Liver (tissue), 9 donors: ENCODE data around the gene POLA1. TPM values are rescaled to one million over a fixed set of nuclear protein-coding genes. Genes with fewer than 3 reads are reported as not detected.

ENCODE experiments used
- DNase-seq: peaks from one replicate; pipeline ENCODE4 v3.0.0-alpha.2; 2017; ENCODE audit warnings: low spot score
- H3K27ac ChIP-seq, 2 donors: one replicate each; pipeline ENCODE4 v1.7.0; 2013; ENCODE audit warnings: inconsistent platforms in 2 of 2, low read length in 2 of 2, control low read depth in 1 of 2, low read depth in 1 of 2, mild to moderate bottlenecking in 1 of 2
- H3K27me3 ChIP-seq, 4 donors: one replicate each; pipeline versions ENCODE4 v1.6.1 to v1.7.0; 2013; ENCODE audit warnings: low read length in 3 of 4, inconsistent platforms in 1 of 4, mild to moderate bottlenecking in 1 of 4, moderate library complexity in 1 of 4; ENCODE audit not compliant: control insufficient read depth in 4 of 4, insufficient read depth in 4 of 4
- H3K36me3 ChIP-seq, 4 donors: one replicate each; pipeline versions ENCODE4 v1.6.1 to v1.7.0; 2013; ENCODE audit warnings: low read length in 3 of 4, mild to moderate bottlenecking in 3 of 4, low read depth in 1 of 4, moderate library complexity in 1 of 4; ENCODE audit not compliant: control insufficient read depth in 4 of 4, insufficient read depth in 3 of 4
- H3K4me1 ChIP-seq, 4 donors: one replicate each; pipeline versions ENCODE4 v1.6.1 to v1.7.0; 2013; ENCODE audit warnings: low read length in 3 of 4, mild to moderate bottlenecking in 3 of 4, moderate library complexity in 1 of 4; ENCODE audit not compliant: control insufficient read depth in 4 of 4, insufficient read depth in 4 of 4
- H3K4me3 ChIP-seq, 3 donors: one replicate each; pipeline versions ENCODE4 v1.6.1 to v1.7.0; 2013; ENCODE audit warnings: low read length in 3 of 3, control low read depth in 1 of 3, low read depth in 1 of 3, mild to moderate bottlenecking in 1 of 3
- H3K9ac ChIP-seq, 2 donors: one replicate each; pipeline ENCODE4 v1.7.0; 2013; ENCODE audit warnings: low read length in 2 of 2, mild to moderate bottlenecking in 2 of 2, moderate library complexity in 2 of 2, control low read depth in 1 of 2, low read depth in 1 of 2
- H3K9me3 ChIP-seq, 4 donors: one replicate each; pipeline versions ENCODE4 v1.6.1 to v1.7.0; 2013; ENCODE audit warnings: low read length in 3 of 4; ENCODE audit not compliant: control insufficient read depth in 4 of 4
- EGR1 ChIP-seq, 2 donors: IDR thresholded peaks; 2 replicates each; pipeline ENCODE4 v1.6.1; 2016 to 2018; ENCODE audit warnings: antibody characterized with exemption in 2 of 2, low read depth in 2 of 2
- FOXA1 ChIP-seq: IDR thresholded peaks from 2 replicates; pipeline ENCODE4 v1.6.1; 2016; ENCODE audit warnings: antibody characterized with exemption
- FOXA2 ChIP-seq: IDR thresholded peaks from 2 replicates; pipeline ENCODE4 v1.6.1; 2016; ENCODE audit warnings: antibody characterized with exemption
- HNF4G ChIP-seq: IDR thresholded peaks from 2 replicates; pipeline ENCODE4 v1.6.1; 2016; ENCODE audit warnings: antibody characterized with exemption
- JUND ChIP-seq, 2 donors: IDR thresholded peaks; 2 replicates each; pipeline ENCODE4 v1.6.1; 2016; ENCODE audit warnings: antibody characterized with exemption in 2 of 2
- NR2F2 ChIP-seq: IDR thresholded peaks from 2 replicates; pipeline ENCODE4 v1.6.1; 2016; ENCODE audit warnings: antibody characterized with exemption
- RAD21 ChIP-seq, 2 donors: IDR thresholded peaks; 2 replicates each; pipeline ENCODE4 v1.6.1; 2016; ENCODE audit warnings: antibody characterized with exemption in 2 of 2, mild to moderate bottlenecking in 2 of 2
- RXRA ChIP-seq, 2 donors: IDR thresholded peaks; 2 replicates each; pipeline ENCODE4 v1.6.1; 2017 to 2018; ENCODE audit warnings: antibody characterized with exemption in 2 of 2, mild to moderate bottlenecking in 1 of 2
- SP1 ChIP-seq: IDR thresholded peaks from 2 replicates; pipeline ENCODE4 v1.6.1; 2018; ENCODE audit warnings: antibody characterized with exemption, mild to moderate bottlenecking
- TAF1 ChIP-seq: conservative IDR thresholded peaks from 2 replicates; pipeline ENCODE4 v1.6.1; 2016; ENCODE audit warnings: antibody characterized with exemption, mild to moderate bottlenecking
- YY1 ChIP-seq: IDR thresholded peaks from 2 replicates; pipeline ENCODE4 v1.6.1; 2016; ENCODE audit warnings: antibody characterized with exemption, mild to moderate bottlenecking
- WGBS: extraction: QIAGEN DNeasy Blood & Tissue Kit; methylation state at CpG from one replicate; pipeline ENCODE4 v1.1.7; 2013; 5-methylcytosine and 5-hydroxymethylcytosine counted together
- polyA plus RNA-seq, 2 donors: library from polyadenylated mRNA; stranded (reverse) in 1 of 2; unstranded in 1 of 2; fragments of 200-250 nt in 1 of 2; fragments of >200 nt in 1 of 2; fragmentation: Nextera tagmentation in 1 of 2; extraction: Ambion mirVana in 1 of 2; gene quantifications; one replicate each; pipeline versions ENCODE4 v1.2.1 to v1.2.3, GENCODE V29; 2013 to 2015
- total RNA-seq, 2 donors: library from RNA; depleted of rRNA; stranded (reverse); fragments of >200 nt; gene quantifications; one replicate each; pipeline ENCODE4 v1.2.3, GENCODE V29; 2014
- TF ChIP-seq, protein P1 (sequence below): fragments of 150-350 bp; IDR thresholded peaks from 2 replicates; pipeline ENCODE4 v1.5.1; 2017; ENCODE audit warnings: improper control_type of control experiment, low read depth, low read length; ENCODE audit not compliant: missing input control
- TF ChIP-seq, protein P2 (sequence below): IDR thresholded peaks from 2 replicates; pipeline ENCODE4 v1.6.1; 2016; ENCODE audit warnings: antibody characterized with exemption
- TF ChIP-seq, protein P3 (sequence below): IDR thresholded peaks from 2 replicates; pipeline ENCODE4 v1.6.1; 2016; ENCODE audit warnings: antibody characterized with exemption
- TF ChIP-seq, protein P4 (sequence below): IDR thresholded peaks from 2 replicates; pipeline ENCODE4 v1.6.1; 2016; ENCODE audit warnings: antibody characterized with exemption
- TF ChIP-seq, protein P5 (sequence below): IDR thresholded peaks from 2 replicates; pipeline ENCODE4 v1.6.1; 2016; ENCODE audit warnings: antibody characterized with exemption, mild to moderate bottlenecking
- donor health status: healthy.
- donor health status: healthy.
- donor health status: healthy.
- donor health status: healthy.
- donor health status: healthy.

The POLA1 gene
- total and polyA plus RNA-seq, 4 donors, result 0.93 to 12.7 (median 4.3) TPM

DNA sequence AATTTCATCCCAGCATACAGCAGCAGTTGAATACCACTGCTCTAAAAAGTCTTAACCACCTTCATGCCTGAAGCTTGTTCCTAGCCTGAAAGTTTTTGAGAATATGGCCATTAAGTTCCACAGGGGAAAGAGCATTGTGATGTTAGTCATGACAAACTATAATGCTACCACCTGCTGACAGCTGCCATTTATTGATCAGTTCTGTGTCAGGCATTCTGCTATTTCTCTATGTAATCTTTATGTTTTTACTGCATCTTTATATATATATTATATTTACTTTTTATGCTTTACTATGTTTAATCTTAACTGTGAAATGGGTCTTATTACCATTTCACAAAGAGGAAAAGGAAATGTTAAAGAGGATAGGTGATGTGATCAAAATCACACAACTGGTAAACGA is 268.1 kb downstream of the POLA1 start:
- Histone ChIP-seq H3K36me3 (no peaks in the 10 kb centered on the region), H3K27me3 (no peaks in the 10 kb centered on the region), H3K9ac (no peak overlapping the region), H3K9me3 (no peaks in the 10 kb centered on the region), H3K4me1 (no peaks in the 10 kb centered on the region), H3K4me3 (no peak overlapping the region), H3K27ac (no peak overlapping the region)
- no peak for TF ChIP-seq JUND (IDR thresholded peaks at IDR 0.05)
- TF ChIP-seq, protein P1, sequence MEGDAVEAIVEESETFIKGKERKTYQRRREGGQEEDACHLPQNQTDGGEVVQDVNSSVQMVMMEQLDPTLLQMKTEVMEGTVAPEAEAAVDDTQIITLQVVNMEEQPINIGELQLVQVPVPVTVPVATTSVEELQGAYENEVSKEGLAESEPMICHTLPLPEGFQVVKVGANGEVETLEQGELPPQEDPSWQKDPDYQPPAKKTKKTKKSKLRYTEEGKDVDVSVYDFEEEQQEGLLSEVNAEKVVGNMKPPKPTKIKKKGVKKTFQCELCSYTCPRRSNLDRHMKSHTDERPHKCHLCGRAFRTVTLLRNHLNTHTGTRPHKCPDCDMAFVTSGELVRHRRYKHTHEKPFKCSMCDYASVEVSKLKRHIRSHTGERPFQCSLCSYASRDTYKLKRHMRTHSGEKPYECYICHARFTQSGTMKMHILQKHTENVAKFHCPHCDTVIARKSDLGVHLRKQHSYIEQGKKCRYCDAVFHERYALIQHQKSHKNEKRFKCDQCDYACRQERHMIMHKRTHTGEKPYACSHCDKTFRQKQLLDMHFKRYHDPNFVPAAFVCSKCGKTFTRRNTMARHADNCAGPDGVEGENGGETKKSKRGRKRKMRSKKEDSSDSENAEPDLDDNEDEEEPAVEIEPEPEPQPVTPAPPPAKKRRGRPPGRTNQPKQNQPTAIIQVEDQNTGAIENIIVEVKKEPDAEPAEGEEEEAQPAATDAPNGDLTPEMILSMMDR, result no peak
- TF ChIP-seq, protein P2, sequence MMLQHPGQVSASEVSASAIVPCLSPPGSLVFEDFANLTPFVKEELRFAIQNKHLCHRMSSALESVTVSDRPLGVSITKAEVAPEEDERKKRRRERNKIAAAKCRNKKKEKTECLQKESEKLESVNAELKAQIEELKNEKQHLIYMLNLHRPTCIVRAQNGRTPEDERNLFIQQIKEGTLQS, result no peak
- TF ChIP-seq FOXA1, result no peak
- no peak for TF ChIP-seq FOXA2
- no peak for TF ChIP-seq HNF4G
- TF ChIP-seq RAD21 (IDR thresholded peaks at IDR 0.05), result no peak
- TF ChIP-seq, protein P3, sequence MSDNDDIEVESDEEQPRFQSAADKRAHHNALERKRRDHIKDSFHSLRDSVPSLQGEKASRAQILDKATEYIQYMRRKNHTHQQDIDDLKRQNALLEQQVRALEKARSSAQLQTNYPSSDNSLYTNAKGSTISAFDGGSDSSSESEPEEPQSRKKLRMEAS, result no peak
- TF ChIP-seq EGR1 (IDR thresholded peaks at IDR 0.05; ENCODE audit: low read depth in 2 of 2), result no peak
- no peak for TF ChIP-seq TAF1
- TF ChIP-seq, protein P4, sequence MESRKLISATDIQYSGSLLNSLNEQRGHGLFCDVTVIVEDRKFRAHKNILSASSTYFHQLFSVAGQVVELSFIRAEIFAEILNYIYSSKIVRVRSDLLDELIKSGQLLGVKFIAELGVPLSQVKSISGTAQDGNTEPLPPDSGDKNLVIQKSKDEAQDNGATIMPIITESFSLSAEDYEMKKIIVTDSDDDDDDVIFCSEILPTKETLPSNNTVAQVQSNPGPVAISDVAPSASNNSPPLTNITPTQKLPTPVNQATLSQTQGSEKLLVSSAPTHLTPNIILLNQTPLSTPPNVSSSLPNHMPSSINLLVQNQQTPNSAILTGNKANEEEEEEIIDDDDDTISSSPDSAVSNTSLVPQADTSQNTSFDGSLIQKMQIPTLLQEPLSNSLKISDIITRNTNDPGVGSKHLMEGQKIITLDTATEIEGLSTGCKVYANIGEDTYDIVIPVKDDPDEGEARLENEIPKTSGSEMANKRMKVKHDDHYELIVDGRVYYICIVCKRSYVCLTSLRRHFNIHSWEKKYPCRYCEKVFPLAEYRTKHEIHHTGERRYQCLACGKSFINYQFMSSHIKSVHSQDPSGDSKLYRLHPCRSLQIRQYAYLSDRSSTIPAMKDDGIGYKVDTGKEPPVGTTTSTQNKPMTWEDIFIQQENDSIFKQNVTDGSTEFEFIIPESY, result no peak
- TF ChIP-seq YY1, result no peak
- TF ChIP-seq, protein P5, sequence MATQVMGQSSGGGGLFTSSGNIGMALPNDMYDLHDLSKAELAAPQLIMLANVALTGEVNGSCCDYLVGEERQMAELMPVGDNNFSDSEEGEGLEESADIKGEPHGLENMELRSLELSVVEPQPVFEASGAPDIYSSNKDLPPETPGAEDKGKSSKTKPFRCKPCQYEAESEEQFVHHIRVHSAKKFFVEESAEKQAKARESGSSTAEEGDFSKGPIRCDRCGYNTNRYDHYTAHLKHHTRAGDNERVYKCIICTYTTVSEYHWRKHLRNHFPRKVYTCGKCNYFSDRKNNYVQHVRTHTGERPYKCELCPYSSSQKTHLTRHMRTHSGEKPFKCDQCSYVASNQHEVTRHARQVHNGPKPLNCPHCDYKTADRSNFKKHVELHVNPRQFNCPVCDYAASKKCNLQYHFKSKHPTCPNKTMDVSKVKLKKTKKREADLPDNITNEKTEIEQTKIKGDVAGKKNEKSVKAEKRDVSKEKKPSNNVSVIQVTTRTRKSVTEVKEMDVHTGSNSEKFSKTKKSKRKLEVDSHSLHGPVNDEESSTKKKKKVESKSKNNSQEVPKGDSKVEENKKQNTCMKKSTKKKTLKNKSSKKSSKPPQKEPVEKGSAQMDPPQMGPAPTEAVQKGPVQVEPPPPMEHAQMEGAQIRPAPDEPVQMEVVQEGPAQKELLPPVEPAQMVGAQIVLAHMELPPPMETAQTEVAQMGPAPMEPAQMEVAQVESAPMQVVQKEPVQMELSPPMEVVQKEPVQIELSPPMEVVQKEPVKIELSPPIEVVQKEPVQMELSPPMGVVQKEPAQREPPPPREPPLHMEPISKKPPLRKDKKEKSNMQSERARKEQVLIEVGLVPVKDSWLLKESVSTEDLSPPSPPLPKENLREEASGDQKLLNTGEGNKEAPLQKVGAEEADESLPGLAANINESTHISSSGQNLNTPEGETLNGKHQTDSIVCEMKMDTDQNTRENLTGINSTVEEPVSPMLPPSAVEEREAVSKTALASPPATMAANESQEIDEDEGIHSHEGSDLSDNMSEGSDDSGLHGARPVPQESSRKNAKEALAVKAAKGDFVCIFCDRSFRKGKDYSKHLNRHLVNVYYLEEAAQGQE, result no peak
- TF ChIP-seq SP1, result no peak
- TF ChIP-seq RXRA (IDR thresholded peaks at IDR 0.05), result no peak
- no peak for TF ChIP-seq NR2F2
- 89% methylated on average over 1 of the region's 1 CpG for WGBS
- no peak for DNase-seq

DNA sequence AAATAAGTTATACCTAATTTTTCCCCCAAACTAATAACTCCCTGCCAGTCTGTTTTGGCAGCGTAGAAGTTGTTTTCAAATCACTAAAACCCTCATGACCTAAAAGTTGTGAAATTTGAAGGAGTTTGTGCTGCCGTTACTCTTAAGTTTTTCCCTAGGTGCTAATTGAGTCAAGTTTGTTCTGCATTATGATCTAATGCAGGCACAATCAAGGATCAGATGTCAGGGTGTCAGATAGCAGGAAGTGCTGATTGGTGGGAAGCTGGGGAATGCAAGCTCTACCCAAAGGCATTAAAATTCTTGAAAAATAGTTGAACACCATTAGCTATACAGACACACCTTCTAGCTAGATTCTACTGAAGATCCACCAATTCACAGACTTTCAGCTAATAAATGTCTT is 270.1 kb downstream of the POLA1 start:
- Histone ChIP-seq H3K9ac (no peak overlapping the region), H3K27ac (no peak overlapping the region), H3K27me3 (no peaks in the 10 kb centered on the region), H3K36me3 (no peaks in the 10 kb centered on the region), H3K9me3 (no peaks in the 10 kb centered on the region), H3K4me3 (no peak overlapping the region), H3K4me1 (no peaks in the 10 kb centered on the region)
- 95% methylated on average over 2 of the region's 2 CpGs for WGBS
- no peak for DNase-seq
- TF ChIP-seq TAF1, result no peak
